Esophagus muscularis mucosa (tissue), 4 donors: ENCODE measurements around the gene ARHGAP6. TPM values are rescaled to one million over a fixed set of nuclear protein-coding genes. Genes with fewer than 3 reads are reported as not detected.
"Not testable (repeated sequence)": the region's sequence is repeated elsewhere in the genome, so short reads cannot be mapped to it uniquely, and the experiment has no call there.

ENCODE experiments used
- DNase-seq: peaks from one replicate; pipeline ENCODE4 v3.0.0-alpha.2; 2017; ENCODE audit errors: extremely low spot score
- H3K27ac ChIP-seq, 4 donors: fragments of 200-600 bp; sonication (generic); replicated peaks in 1 of 4; 1 replicate in 3 of 4; 2 replicates in 1 of 4; pipeline ENCODE4 v1.5.1; 2016 to 2019; ENCODE audit warnings: mild to moderate bottlenecking in 1 of 4
- H3K27me3 ChIP-seq, 4 donors: fragments of 200-600 bp; sonication (generic); one replicate each; pipeline versions ENCODE4 v1.5.1 to v1.6.0; 2016 to 2019
- H3K36me3 ChIP-seq, 4 donors: fragments of 200-600 bp; sonication (generic); one replicate each; pipeline ENCODE4 v1.5.1; 2016 to 2019
- H3K4me1 ChIP-seq, 4 donors: fragments of 200-600 bp; sonication (generic); one replicate each; pipeline ENCODE4 v1.5.1; 2016 to 2019
- H3K4me3 ChIP-seq, 4 donors: fragments of 200-600 bp; sonication (generic); 1 replicate in 2 of 4; 2 replicates in 2 of 4; pipeline ENCODE4 v1.5.1; 2016 to 2019; ENCODE audit warnings: mild to moderate bottlenecking in 4 of 4, moderate library complexity in 1 of 4
- H3K9me3 ChIP-seq, 4 donors: fragments of 200-600 bp; sonication (generic); 1 replicate in 3 of 4; 2 replicates in 1 of 4; pipeline ENCODE4 v1.5.1; 2016 to 2019
- EP300 ChIP-seq: sonication (generic); formaldehyde crosslinking; IDR thresholded peaks from one replicate; pipeline ENCODE4 v1.6.1; 2017; ENCODE audit warnings: antibody characterized with exemption
- POLR2A ChIP-seq: fragments of 450-650 bp; IDR thresholded peaks from one replicate; pipeline ENCODE4 v1.6.1; 2017; ENCODE audit warnings: antibody characterized with exemption, moderate library complexity, mild to moderate bottlenecking, low read depth
- POLR2AphosphoS5 ChIP-seq, 2 donors: sonication (generic); formaldehyde crosslinking; IDR thresholded peaks; one replicate each; pipeline ENCODE4 v1.6.1; 2017; ENCODE audit warnings: antibody characterized with exemption in 2 of 2
- WGBS: methylation state at CpG from one replicate; pipeline ENCODE4 v1.1.5; 2018; 5-methylcytosine and 5-hydroxymethylcytosine counted together
- intact Hi-C: fragments of 100-400 bp; cut with DNase I; formaldehyde crosslinking; loops from one replicate; pipeline ENCODE4 v1.15.1; 2023
- total RNA-seq, 4 donors: library from RNA; depleted of rRNA; stranded (reverse); fragments of >200 nt; gene quantifications; one replicate each; pipeline versions ENCODE4 v1.1.0 to v1.2.1, GENCODE V29; 2016
- TF ChIP-seq, protein P1 (sequence below), 3 experiments: fragments of 200-600 bp in 2 of 3; fragments of 450-650 bp in 1 of 3; sonication (generic) in 2 of 3; IDR thresholded peaks; one replicate each; pipeline ENCODE4 v1.5.1; 2017 to 2019; ENCODE audit warnings: antibody characterized with exemption in 3 of 3, mild to moderate bottlenecking in 2 of 3, moderate library complexity in 1 of 3

ARHGAP6 gene
- total RNA-seq, 4 donors from 2014 or later, result 25.2 to 44.8 (median 30.6) TPM

DNA sequence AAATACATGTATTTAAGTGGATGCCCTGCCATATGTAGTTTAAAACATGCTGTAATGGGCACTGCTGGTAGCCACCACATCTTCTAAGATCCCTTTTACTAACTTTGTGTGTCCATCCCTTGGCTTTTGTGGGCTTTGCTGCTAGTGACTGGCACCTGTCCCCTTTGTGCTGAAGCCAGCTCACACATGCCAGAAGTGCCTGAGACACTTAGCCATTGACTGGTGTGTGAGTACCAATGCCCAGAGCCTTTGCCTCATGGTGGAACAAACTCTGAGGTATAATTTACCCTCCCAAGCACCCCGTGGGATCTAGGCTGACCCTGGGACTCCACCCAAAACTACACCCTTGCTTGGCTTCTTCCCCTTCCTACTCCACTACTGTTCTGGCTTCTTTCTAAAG, 33.0 kb downstream of the ARHGAP6 start:
- Histone ChIP-seq H3K27me3 (no peaks in the 10 kb centered on the region), H3K9me3 (no peaks in the 10 kb centered on the region), H3K27ac (no peak overlapping the region), H3K4me1 (peaks cover 0 to 7% (median 0%) of the 10 kb centered on the region in 4 donors), H3K4me3 (no peak overlapping the region), H3K36me3 (no peaks in the 10 kb centered on the region)
- intact Hi-C loops, result no loop called here
- no peak for DNase-seq
- no peak for TF ChIP-seq EP300
- no peak for TF ChIP-seq POLR2AphosphoS5 (IDR thresholded peaks at IDR 0.05)
- TF ChIP-seq, protein P1, sequence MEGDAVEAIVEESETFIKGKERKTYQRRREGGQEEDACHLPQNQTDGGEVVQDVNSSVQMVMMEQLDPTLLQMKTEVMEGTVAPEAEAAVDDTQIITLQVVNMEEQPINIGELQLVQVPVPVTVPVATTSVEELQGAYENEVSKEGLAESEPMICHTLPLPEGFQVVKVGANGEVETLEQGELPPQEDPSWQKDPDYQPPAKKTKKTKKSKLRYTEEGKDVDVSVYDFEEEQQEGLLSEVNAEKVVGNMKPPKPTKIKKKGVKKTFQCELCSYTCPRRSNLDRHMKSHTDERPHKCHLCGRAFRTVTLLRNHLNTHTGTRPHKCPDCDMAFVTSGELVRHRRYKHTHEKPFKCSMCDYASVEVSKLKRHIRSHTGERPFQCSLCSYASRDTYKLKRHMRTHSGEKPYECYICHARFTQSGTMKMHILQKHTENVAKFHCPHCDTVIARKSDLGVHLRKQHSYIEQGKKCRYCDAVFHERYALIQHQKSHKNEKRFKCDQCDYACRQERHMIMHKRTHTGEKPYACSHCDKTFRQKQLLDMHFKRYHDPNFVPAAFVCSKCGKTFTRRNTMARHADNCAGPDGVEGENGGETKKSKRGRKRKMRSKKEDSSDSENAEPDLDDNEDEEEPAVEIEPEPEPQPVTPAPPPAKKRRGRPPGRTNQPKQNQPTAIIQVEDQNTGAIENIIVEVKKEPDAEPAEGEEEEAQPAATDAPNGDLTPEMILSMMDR (IDR thresholded peaks at IDR 0.05), result no peak
- TF ChIP-seq POLR2A, result no peak
- WGBS, result 50% methylated on average over 1 of the region's 1 CpG

DNA sequence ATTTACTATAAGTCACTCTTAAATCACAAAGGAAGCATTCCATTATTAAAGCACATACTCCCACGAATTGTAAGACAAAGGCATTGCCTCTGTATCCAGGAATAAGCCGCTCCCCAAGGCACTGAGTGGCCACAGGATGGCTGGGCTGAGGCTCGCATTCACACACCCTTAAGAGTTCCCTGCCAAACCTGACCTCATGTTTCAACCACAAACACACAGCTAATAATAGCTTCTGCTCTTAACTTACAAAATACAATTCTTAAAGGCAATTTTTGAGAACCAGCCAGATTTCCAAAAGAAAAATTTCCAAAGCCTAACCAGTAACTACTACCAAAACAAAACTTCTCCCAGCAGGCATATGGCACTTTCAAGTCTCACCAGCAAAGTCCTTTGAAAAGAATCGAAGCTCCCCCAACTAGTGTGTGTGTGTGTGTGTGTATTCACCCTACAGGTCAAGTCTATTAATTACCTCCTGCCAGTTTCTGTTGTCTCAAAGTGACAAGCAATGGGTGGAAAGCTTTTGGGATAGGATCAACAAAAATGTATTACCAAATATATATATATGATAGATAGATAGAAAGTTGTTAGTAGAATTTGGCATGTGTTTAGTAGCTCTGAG, 36.0 kb downstream of the ARHGAP6 start:
- no peaks in the 10 kb centered on the region for H3K27me3 ChIP-seq
- intact Hi-C loops, result no loop called here
- peaks cover 0 to 6% (median 0%) of the 10 kb centered on the region in 4 donors for H3K4me1 ChIP-seq
- peak overlapping the region; percentile 22 to 46 (median 37) for H3K27ac ChIP-seq
- 22% methylated on average over 4 of the region's 4 CpGs for WGBS
- TF ChIP-seq EP300 (no peak), POLR2A (no peak), POLR2AphosphoS5 (IDR thresholded peaks at IDR 0.05) (no peak)
- TF ChIP-seq, protein P1 (IDR thresholded peaks at IDR 0.05), result no peak
- no peaks in the 10 kb centered on the region for H3K36me3 ChIP-seq
- H3K9me3 ChIP-seq, result peaks cover 0 to 5% (median 0%) of the 10 kb centered on the region in 4 donors
- H3K4me3 ChIP-seq, result no peak overlapping the region
- no peak for DNase-seq

DNA sequence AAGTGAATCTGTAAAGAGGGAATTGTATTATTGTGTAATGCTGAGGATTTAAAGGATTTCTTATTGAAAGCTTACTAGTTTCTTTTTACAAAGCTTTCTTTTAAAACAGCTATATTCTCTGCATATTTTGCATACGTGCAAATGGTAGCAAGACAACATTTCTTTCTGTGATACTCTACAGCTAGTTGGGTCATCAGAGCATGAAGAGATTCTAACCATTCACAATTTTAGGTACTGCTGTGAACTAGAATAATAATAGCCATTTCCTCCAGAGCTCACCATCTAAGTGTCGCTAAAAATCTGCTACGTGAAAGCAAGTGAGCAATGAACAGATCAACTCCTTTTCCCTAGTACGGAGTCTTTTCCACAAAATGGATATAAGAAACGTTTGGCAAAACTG, 37.3 kb downstream of the ARHGAP6 start:
- intact Hi-C loops, result no loop called here
- DNase-seq, result no peak
- H3K4me1 ChIP-seq, result peaks cover 0 to 6% (median 0%) of the 10 kb centered on the region in 4 donors
- WGBS, result 70% methylated on average over 5 of the region's 5 CpGs
- TF ChIP-seq EP300 (no peak), POLR2A (no peak), POLR2AphosphoS5 (IDR thresholded peaks at IDR 0.05) (no peak)
- peaks cover 0 to 11% (median 0%) of the 10 kb centered on the region in 4 donors for H3K9me3 ChIP-seq
- no peak overlapping the region for H3K27ac ChIP-seq
- no peak overlapping the region for H3K4me3 ChIP-seq
- no peaks in the 10 kb centered on the region for H3K27me3 ChIP-seq
- H3K36me3 ChIP-seq, result no peaks in the 10 kb centered on the region

DNA sequence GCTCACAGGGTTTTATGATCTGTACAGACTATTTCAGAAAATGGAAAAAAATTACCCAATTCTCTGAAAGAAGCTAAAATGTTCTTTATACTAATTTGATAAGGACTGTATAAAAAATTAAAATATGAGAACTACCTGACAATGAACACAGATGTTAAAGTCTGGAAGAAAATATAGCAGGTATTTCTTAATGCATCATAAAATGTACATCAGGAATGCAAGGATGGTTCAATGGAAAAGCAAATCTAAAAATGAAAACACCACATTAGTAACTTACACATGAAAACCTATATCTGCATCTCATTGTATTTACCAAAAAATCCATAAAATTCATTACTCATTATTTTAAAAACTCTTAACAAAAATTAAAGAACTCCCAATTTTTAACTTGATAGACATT, 39.4 kb downstream of the ARHGAP6 start:
- TF ChIP-seq POLR2AphosphoS5 (IDR thresholded peaks at IDR 0.05) (no peak), POLR2A (no peak), EP300 (no peak)
- TF ChIP-seq, protein P1 (IDR thresholded peaks at IDR 0.05), result no peak
- H3K36me3 ChIP-seq, result no peaks in the 10 kb centered on the region
- peaks cover 0 to 6% (median 0%) of the 10 kb centered on the region in 4 donors for H3K4me1 ChIP-seq
- no peak overlapping the region for H3K4me3 ChIP-seq
- H3K27ac ChIP-seq, result no peak overlapping the region
- intact Hi-C loops, result no loop called here
- H3K9me3 ChIP-seq, result peaks cover 0 to 11% (median 0%) of the 10 kb centered on the region in 4 donors
- no peaks in the 10 kb centered on the region for H3K27me3 ChIP-seq
- no peak for DNase-seq

DNA sequence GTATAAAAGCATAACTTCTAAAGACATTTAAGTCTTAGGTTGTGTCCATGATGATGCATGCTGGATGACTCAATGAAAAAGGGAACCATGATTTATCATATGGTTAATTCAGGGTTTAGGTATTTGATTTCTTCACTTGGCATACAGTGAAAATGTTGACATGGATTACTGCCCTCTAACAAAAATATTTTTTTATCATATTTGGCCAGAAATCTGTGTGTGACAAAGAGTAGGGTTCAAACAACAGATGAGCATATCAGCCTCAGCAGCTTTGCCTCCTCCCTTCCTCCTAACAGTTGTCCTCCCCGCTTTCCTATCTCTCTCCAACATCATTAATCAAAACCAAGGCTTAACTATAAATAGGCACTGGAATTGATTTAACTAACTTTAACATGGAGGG, 46.3 kb downstream of the ARHGAP6 start:
- H3K36me3 ChIP-seq, result no peaks in the 10 kb centered on the region
- no peaks in the 10 kb centered on the region for H3K27me3 ChIP-seq
- H3K4me1 ChIP-seq, result peaks cover 0 to 17% (median 2%) of the 10 kb centered on the region in 4 donors
- TF ChIP-seq, protein P1 (IDR thresholded peaks at IDR 0.05), result no peak
- TF ChIP-seq POLR2AphosphoS5 (IDR thresholded peaks at IDR 0.05), result no peak
- no peak for TF ChIP-seq POLR2A
- no peak for TF ChIP-seq EP300
- H3K4me3 ChIP-seq, result no peak overlapping the region
- no peak overlapping the region for H3K27ac ChIP-seq
- H3K9me3 ChIP-seq, result peaks cover 0 to 6% (median 0%) of the 10 kb centered on the region in 4 donors
- intact Hi-C loops, result no loop called here
- DNase-seq, result no peak
- WGBS, result 35% methylated on average over 1 of the region's 1 CpG

DNA sequence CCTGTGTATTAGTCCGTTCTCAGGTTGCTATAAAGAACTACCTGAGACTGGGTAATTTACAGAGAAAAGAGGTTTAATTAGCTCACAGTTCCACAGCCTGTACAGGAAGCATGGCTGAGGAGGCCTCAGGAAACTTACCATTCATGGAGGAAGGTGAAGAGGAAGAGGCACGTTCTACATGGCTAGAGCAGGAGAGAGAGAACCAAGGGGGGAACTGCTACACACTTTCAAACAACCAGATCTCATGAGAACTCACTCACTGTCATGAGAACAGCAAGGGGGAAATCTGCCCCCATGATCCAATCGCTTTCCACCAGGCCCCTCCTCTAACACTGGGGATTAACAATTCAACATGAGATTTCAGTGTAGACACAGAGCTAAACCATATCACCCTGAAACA, 51.5 kb downstream of the ARHGAP6 start:
- DNase-seq, H3K36me3 ChIP-seq, H3K4me1 ChIP-seq, H3K27me3 ChIP-seq, intact Hi-C loops, H3K4me3 ChIP-seq, H3K27ac ChIP-seq, H3K9me3 ChIP-seq: not testable (repeated sequence)
- 72% methylated on average over 3 of the region's 3 CpGs for WGBS
